HCT116 (cell line): ENCODE data around the gene ZNF516. TPM values are rescaled to one million over a fixed set of nuclear protein-coding genes. Genes with fewer than 3 reads are reported as not detected.

Experiments
- ATAC-seq: fragments of 200-7000 bp; cut with Tn5 transposase; 2 replicates; pipeline ENCODE4 v1.9.1; 2020; ENCODE audit warnings: mild to moderate bottlenecking, moderate library complexity
- BruUV-seq: library from RNA; stranded (reverse); fragments of 400-500 nt; replicated peaks from 2 replicates; lab custom pipeline; 2021; lab: Mats Ljungman, UMichigan
- CTCF ChIA-PET: fragments of 300-600 bp; sonication (Branson Sonifier 250); formaldehyde crosslinking; loops from one replicate; lab custom pipeline; 2021; ENCODE audit warnings: antibody characterized with exemption; lab: Charles Lee
- POLR2A ChIA-PET: fragments of 300-600, 350-600 bp; sonication (Branson Sonifier 250); formaldehyde crosslinking; loops from one replicate; lab custom pipeline; 2021; ENCODE audit warnings: antibody characterized with exemption; lab: Charles Lee
- RAD21 ChIA-PET, 2 experiments: fragments of 300-600 bp; sonication (Branson Sonifier 250); formaldehyde crosslinking; loops; one replicate each; lab custom pipeline; 2023; ENCODE audit warnings: low total read pairs in 2 of 2; ENCODE audit not compliant: uncharacterized antibody in 2 of 2, unreplicated experiment in 2 of 2, low non-redundant PET in 1 of 2; lab: Charles Lee
- DNase-seq: peaks from one replicate; pipeline ENCODE4 v3.0.0-alpha.2; 2010; ENCODE audit warnings: low read depth, low spot score
- H2AFZ ChIP-seq: fragments of 200-600 bp; shearing (Covaris generic), sonication (generic); 2 replicates; pipeline ENCODE4 v1.6.1; 2017; ENCODE audit warnings: low read depth, mixed run types, mixed read lengths, antibody characterized with exemption, low read length; ENCODE audit not compliant: poor library complexity, severe bottlenecking
- H3K27ac ChIP-seq: 2 replicates; pipeline ENCODE4 v1.5.1; 2012; ENCODE audit warnings: low read depth, low read length
- H3K27me3 ChIP-seq: fragments of 200-600 bp; sonication (generic); 2 replicates; pipeline ENCODE4 v1.6.1; 2016; ENCODE audit warnings: mixed run types, low read length, mixed read lengths; ENCODE audit not compliant: insufficient read depth
- H3K36me3 ChIP-seq, 2 experiments: fragments of 200-500 bp in 1 of 2; fragments of 200-600 bp in 1 of 2; sonication (Bioruptor generic) in 1 of 2; sonication (generic) in 1 of 2; 2 replicates each; pipeline versions ENCODE4 v1.5.1 to v1.6.1; 2014 to 2016; ENCODE audit warnings: low read length in 2 of 2, inconsistent platforms in 1 of 2, mixed read lengths in 1 of 2, mixed run types in 1 of 2; ENCODE audit not compliant: insufficient read depth in 2 of 2, control insufficient read depth in 1 of 2
- H3K4me1 ChIP-seq, 2 experiments: fragments of 200-600 bp in 1 of 2; sonication (generic) in 1 of 2; 2 replicates each; pipeline versions ENCODE4 v1.5.1 to v1.6.1; 2012 to 2017; ENCODE audit warnings: low read length in 2 of 2, inconsistent platforms in 1 of 2, mild to moderate bottlenecking in 1 of 2, mixed read lengths in 1 of 2, mixed run types in 1 of 2, moderate library complexity in 1 of 2; ENCODE audit not compliant: insufficient read depth in 2 of 2, control insufficient read depth in 1 of 2
- H3K4me2 ChIP-seq: fragments of 200-600 bp; sonication (generic); 2 replicates; pipeline ENCODE4 v1.6.1; 2017; ENCODE audit warnings: mixed run types, low read length, mixed read lengths
- H3K4me3 ChIP-seq, 2 experiments: fragments of 200-600 bp in 1 of 2; sonication (generic) in 1 of 2; replicated peaks in 1 of 2; 2 replicates each; pipeline ENCODE4 v1.5.1; 2011 to 2016; ENCODE audit warnings: low read length in 2 of 2, control low read depth in 1 of 2, low read depth in 1 of 2, mild to moderate bottlenecking in 1 of 2, mixed read lengths in 1 of 2, mixed run types in 1 of 2
- H3K79me2 ChIP-seq: fragments of 200-600 bp; sonication (generic); 2 replicates; pipeline ENCODE4 v1.6.1; 2017; ENCODE audit warnings: mild to moderate bottlenecking, mixed run types, low read length, moderate library complexity, mixed read lengths; ENCODE audit not compliant: insufficient read depth
- H3K9ac ChIP-seq: fragments of 200-600 bp; sonication (generic); 2 replicates; pipeline ENCODE4 v1.6.1; 2016; ENCODE audit warnings: low read length, mixed read lengths
- H3K9me2 ChIP-seq: fragments of 200-600 bp; sonication (generic), shearing (Covaris generic); 2 replicates; pipeline ENCODE4 v1.6.1; 2017; ENCODE audit warnings: mixed run types, mild to moderate bottlenecking, moderate library complexity; ENCODE audit not compliant: insufficient read depth
- H3K9me3 ChIP-seq, 2 experiments: fragments of 200-500 bp in 1 of 2; fragments of 200-600 bp in 1 of 2; sonication (Bioruptor generic) in 1 of 2; sonication (generic) in 1 of 2; 2 replicates each; pipeline ENCODE4 v1.6.1; 2014 to 2017; ENCODE audit warnings: low read length in 2 of 2, mixed read lengths in 2 of 2, inconsistent platforms in 1 of 2, low read depth in 1 of 2, mild to moderate bottlenecking in 1 of 2, mixed run types in 1 of 2, moderate library complexity in 1 of 2; ENCODE audit not compliant: control insufficient read depth in 1 of 2, insufficient read depth in 1 of 2
- H4K20me1 ChIP-seq: fragments of 200-600 bp; sonication (generic), shearing (Covaris generic); 2 replicates; pipeline ENCODE4 v1.6.1; 2017; ENCODE audit warnings: mixed run types, mild to moderate bottlenecking, moderate library complexity; ENCODE audit not compliant: insufficient read depth
- ATF3 ChIP-seq: IDR thresholded peaks from 2 replicates; pipeline ENCODE4 v1.6.1; 2012
- CBX3 ChIP-seq: IDR thresholded peaks from 2 replicates; pipeline ENCODE4 v1.6.1; 2012; ENCODE audit warnings: low read depth
- CEBPB ChIP-seq: IDR thresholded peaks from 2 replicates; pipeline ENCODE4 v1.6.1; 2012; ENCODE audit warnings: low read depth
- CTCF ChIP-seq, 3 experiments: fragments of 200-600 bp in 1 of 3; sonication (generic) in 1 of 3; IDR thresholded peaks in 2 of 3; conservative IDR thresholded peaks in 1 of 3; 2 replicates each; pipeline ENCODE4 v1.5.1; 2012 to 2017; ENCODE audit warnings: low read depth in 2 of 3, low read length in 2 of 3, antibody characterized with exemption in 1 of 3, borderline replicate concordance in 1 of 3, control low read depth in 1 of 3, mild to moderate bottlenecking in 1 of 3, mixed read lengths in 1 of 3, mixed run types in 1 of 3, moderate library complexity in 1 of 3; ENCODE audit not compliant: insufficient read depth in 1 of 3
- EGR1 ChIP-seq: IDR thresholded peaks from 2 replicates; pipeline ENCODE4 v1.6.1; 2012; ENCODE audit warnings: low read depth
- ELF1 ChIP-seq: IDR thresholded peaks from 2 replicates; pipeline ENCODE4 v1.6.1; 2012; ENCODE audit warnings: low read depth, borderline replicate concordance
- FOSL1 ChIP-seq: IDR thresholded peaks from 2 replicates; pipeline ENCODE4 v1.6.1; 2012; ENCODE audit warnings: low read depth
- JUND ChIP-seq: IDR thresholded peaks from 2 replicates; pipeline ENCODE4 v1.6.1; 2012
- POLR2AphosphoS5 ChIP-seq: IDR thresholded peaks from 2 replicates; pipeline ENCODE4 v1.6.1; 2011; ENCODE audit warnings: mild to moderate bottlenecking, low read depth, low read length, moderate library complexity
- SIN3A ChIP-seq: IDR thresholded peaks from 2 replicates; pipeline ENCODE4 v1.6.1; 2012; ENCODE audit warnings: low read depth
- SP1 ChIP-seq: IDR thresholded peaks from 2 replicates; pipeline ENCODE4 v1.6.1; 2012; ENCODE audit warnings: low read depth
- SRF ChIP-seq: IDR thresholded peaks from 2 replicates; pipeline ENCODE4 v1.6.1; 2012; ENCODE audit warnings: low read depth
- YY1 ChIP-seq: IDR thresholded peaks from 2 replicates; pipeline ENCODE4 v1.6.1; 2011; ENCODE audit warnings: low read length, low read depth, moderate library complexity, mild to moderate bottlenecking; ENCODE audit not compliant: insufficient replicate concordance; ENCODE audit errors: extremely low read depth
- ZBTB33 ChIP-seq: IDR thresholded peaks from 2 replicates; pipeline ENCODE4 v1.6.1; 2011; ENCODE audit warnings: mild to moderate bottlenecking, low read length, moderate library complexity; ENCODE audit not compliant: insufficient replicate concordance; ENCODE audit errors: extremely low read depth
- ZNF274 ChIP-seq: fragments of 200-500 bp; sonication (Bioruptor generic); IDR thresholded peaks from 2 replicates; pipeline ENCODE4 v1.6.1; 2014; ENCODE audit warnings: mild to moderate bottlenecking, low read depth, low read length, inconsistent platforms
- intact Hi-C: fragments of 100-400 bp; cut with micrococcal nuclease; formaldehyde crosslinking; loops from 2 replicates; pipeline ENCODE4 v1.10.0; 2022
- total RNA-seq: library from RNA; stranded (reverse); gene quantifications from one replicate; pipeline ENCODE4 v1.2.1, GENCODE V29; 2021; ENCODE audit not compliant: unreplicated experiment
- TF ChIP-seq, protein P1 (sequence below): IDR thresholded peaks from 2 replicates; pipeline ENCODE4 v1.6.1; 2012

Gene ZNF516
- total RNA-seq, 1 experiment from 2014 or later, result 32.0 TPM

- Histone ChIP-seq H3K4me1 (peaks cover 3 to 5% of the 10 kb centered on the region in 2 experiments; a peak in 1 of 4 replicates), H3K4me3 (no peak overlapping the region), H3K27ac (no peak overlapping the region), H3K4me2 (no peak overlapping the region), H3K27me3 (no peaks in the 10 kb centered on the region), H4K20me1 (no peaks in the 10 kb centered on the region), H3K36me3 (no peaks in the 10 kb centered on the region), H3K9me3 (no peaks in the 10 kb centered on the region), H3K9me2 (no peaks in the 10 kb centered on the region), H3K9ac (no peak overlapping the region), H3K79me2 (peaks cover 8% of the 10 kb centered on the region; the same call in 1 of the 2 replicates), H2AFZ (no peak overlapping the region)
- RAD21 ChIA-PET, result no interaction called here
- POLR2A ChIA-PET, result no interaction called here
- TF ChIP-seq ZBTB33, result no peak
- no peak for TF ChIP-seq CBX3
- no peak for TF ChIP-seq POLR2AphosphoS5
- TF ChIP-seq EGR1, result no peak
- no peak for DNase-seq
- no peak for ATAC-seq
- BruUV-seq, result no TSS peak
- CTCF ChIA-PET, result no interaction called here
- intact Hi-C loops, result no loop called here
Observed at GRCh38 chr18:76449111-76449453, 46.0 kb downstream of the ZNF516 start.

DNA sequence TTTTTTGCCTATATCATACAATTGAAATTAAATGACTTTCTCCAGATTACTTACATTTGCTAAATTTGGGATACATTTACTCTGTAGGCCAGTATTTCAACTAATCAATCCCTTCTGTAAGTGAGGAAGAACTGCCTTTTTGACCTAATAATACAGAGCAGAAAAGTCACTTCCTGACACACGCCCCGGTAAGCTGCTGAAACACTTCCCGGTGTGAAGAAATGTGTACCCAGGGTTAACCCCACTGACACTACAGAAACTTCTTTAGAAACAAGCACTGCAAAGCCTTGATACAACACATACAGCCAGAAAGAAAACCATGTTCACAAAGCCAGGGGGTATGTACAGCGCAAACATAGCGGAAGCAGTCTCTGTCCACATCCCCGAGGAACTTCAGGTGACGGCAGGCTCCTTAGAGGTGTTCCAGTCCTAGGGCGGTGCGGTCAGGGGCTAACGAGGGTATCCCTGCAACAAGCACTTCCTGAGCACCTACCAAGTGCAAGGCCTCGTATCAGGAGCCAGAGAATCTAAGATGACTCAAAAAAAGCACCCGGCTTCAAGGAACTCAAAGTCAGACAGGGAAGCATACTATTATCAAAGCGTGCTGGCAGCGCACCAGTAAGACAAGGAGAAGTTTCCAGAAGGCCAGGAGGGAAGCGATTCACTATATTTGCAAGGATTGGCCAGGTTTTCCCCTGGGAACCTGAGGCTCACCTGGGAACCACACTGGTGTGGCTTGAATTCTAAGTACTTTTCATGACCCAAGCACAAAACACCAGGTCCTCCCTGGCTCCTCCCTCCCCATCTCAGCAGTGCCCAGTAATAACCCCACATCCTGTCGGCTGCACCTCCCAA lies 46.6 kb downstream of the ZNF516 start:
- intact Hi-C loops, result no loop called here
- no TSS peak for BruUV-seq
- Histone ChIP-seq H2AFZ (no peak overlapping the region), H3K9me2 (no peaks in the 10 kb centered on the region), H3K27ac (no peak overlapping the region), H4K20me1 (no peaks in the 10 kb centered on the region), H3K79me2 (peaks cover 8% of the 10 kb centered on the region; the same call in 1 of the 2 replicates), H3K4me3 (no peak overlapping the region), H3K9me3 (no peaks in the 10 kb centered on the region), H3K36me3 (no peaks in the 10 kb centered on the region), H3K4me1 (peaks cover 3 to 5% of the 10 kb centered on the region in 2 experiments; a peak in 1 of 4 replicates), H3K9ac (no peak overlapping the region), H3K4me2 (no peak overlapping the region), H3K27me3 (no peaks in the 10 kb centered on the region)
- POLR2A ChIA-PET, result no interaction called here
- RAD21 ChIA-PET, result no interaction called here
- CTCF ChIA-PET, result no interaction called here
- ATAC-seq (no peak), DNase-seq (no peak)
- TF ChIP-seq ATF3, result no peak
- TF ChIP-seq SP1, result no peak
- TF ChIP-seq YY1, result no peak
- TF ChIP-seq CEBPB, result no peak
- no peak for TF ChIP-seq POLR2AphosphoS5
- no peak for TF ChIP-seq SRF
- no peak for TF ChIP-seq CTCF (IDR thresholded peaks at IDR 0.05 in 2 of 3, conservative IDR thresholded peaks at IDR 0.05 in 1 of 3; ENCODE audit: borderline replicate concordance in 1 of 3, insufficient read depth in 1 of 3, low read depth in 2 of 3, low read length in 2 of 3)
- no peak for TF ChIP-seq FOSL1
- TF ChIP-seq SIN3A, result no peak
- TF ChIP-seq, protein P1, sequence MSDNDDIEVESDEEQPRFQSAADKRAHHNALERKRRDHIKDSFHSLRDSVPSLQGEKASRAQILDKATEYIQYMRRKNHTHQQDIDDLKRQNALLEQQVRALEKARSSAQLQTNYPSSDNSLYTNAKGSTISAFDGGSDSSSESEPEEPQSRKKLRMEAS, result no peak
- TF ChIP-seq JUND, result no peak
- no peak for TF ChIP-seq EGR1
- no peak for TF ChIP-seq ZNF274
- no peak for TF ChIP-seq ELF1
